Stimulated activated CD4-positive, alpha-beta T cell treated with anti-CD3 and anti-CD28 coated beads, Interleukin-2, amount 100 ng/mL, for 24 hours (primary cell): ENCODE data around the gene GPX6.
"Not testable (repeated sequence)": the region's sequence is repeated elsewhere in the genome, so short reads cannot be mapped to it uniquely, and the experiment has no call there.

Source experiments
- DNase-seq, 2 donors: peaks; one replicate each; pipeline ENCODE4 v3.0.0-alpha.2; 2020

The GPX6 gene

DNA sequence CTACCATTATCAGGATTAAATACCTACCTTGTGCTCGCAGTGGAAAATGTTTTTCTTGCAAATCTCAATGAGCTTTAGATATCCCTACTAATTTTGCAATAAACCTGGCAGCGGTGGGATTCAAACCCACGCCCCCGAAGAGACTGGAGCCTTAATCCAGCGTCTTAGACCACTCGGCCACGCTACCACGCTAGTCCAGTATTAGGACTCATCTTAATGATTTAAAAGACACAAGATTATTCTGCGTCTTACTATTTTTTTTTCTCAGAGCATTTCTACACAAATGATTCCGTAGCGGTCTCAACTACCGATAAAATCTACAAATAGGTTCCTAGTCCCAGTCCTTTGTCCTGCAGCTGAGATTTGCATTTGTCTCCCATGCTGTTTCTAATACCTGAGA, 37.1 kb downstream of the GPX6 start:
- no peak for DNase-seq

DNA sequence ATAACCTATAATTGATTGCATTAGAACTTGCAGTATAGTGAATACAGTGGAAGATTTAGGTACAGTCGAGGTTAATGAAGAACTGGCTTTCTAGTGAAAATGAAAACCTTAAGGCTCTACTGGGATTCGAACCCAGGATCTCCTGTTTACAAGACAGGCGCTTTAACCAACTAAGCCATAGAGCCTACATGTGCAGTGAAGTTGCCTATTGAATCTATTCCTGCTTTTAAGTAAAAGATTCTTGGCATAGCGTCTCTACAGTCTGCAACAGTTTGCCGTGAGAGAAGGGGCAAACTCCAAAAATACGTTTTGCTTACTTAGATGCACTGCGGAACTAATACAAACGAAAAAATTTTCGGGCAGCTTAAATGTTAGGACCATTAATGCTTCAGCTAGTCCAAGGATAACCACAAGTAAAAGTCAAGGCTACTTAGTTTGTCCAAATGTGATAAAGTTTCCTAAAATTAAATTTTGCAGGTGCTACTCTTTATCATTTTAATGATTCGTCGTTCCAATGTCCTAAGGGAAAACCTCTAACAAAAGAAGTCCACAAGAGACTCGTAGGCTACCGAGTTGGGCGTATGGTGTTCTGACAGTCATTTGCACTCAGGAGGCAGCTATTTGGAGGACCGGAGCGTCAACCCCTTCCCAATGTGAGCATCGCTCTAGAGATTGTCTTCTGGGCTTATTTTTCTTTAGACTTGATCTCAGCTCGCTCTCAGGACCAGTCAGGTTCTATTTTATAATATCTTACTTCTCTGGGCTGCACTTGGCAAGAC, 41.0 kb downstream of the GPX6 start:
- no peak for DNase-seq

DNA sequence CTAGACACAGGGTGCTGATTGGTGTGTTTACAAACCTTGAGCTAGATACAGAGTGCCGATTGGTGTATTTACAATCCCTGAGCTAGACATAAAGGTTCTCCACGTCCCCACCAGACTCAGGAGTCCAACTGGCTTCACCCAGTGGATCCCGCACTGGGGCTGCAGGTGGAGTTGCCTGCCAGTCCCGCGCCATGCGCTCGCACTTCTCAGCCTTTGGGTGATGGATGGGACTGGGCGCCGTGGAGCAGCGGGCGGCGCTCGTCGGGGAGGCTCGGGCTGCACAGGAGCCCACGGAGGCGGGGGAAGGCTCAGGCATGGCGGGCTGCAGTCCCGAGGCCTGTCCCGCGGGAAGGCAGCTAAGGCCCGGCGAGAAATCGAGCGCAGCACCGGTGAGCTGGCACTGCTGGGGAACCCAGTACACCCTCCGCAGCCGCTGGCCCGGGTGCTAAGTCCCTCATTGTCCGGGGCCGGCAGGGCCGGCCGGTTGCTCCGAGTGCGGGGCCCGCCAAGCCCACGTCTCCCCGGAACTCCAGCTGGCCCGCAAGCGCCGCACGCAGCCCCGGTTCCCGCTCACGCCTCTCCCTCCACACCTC, 46.3 kb downstream of the GPX6 start:
- not testable (repeated sequence) for DNase-seq

DNA sequence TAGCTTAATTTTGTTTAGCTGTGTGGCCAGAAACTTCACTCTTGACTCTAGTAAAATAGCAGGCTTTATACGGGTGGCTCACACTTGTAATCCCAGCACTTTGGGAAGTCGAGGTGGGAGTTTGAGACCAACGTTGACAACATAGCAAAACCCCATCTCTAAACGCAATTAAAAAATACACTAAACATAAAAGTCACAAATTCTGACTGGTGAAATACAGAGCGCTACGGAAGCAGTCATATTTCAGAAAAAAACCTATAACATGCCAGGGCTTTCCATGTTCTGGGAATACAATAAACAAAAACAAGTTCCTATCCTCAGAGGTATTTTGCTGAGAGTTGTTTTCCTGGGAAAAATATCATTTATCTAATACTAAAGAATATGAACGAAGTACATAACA, 47.5 kb downstream of the GPX6 start:
- DNase-seq = no peak

DNA sequence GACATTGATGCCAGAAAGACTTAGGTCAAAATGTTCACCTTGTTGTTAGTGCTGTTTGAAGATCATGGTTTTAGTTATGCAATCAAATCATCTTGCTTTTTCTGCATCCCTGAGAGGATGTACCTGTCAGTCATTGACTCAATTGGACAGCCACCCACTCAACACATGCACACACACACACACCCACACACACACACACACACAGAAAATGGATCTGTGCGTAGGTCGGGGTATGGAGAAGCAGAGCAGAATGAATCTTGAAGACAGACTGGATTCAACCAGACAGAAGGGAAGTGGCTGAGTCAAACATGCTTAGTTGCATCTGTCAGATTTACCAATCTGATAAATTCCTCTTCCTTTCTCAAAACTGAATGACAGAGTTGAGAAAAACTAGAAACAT, 53.2 kb downstream of the GPX6 start:
- DNase-seq = no peak

DNA sequence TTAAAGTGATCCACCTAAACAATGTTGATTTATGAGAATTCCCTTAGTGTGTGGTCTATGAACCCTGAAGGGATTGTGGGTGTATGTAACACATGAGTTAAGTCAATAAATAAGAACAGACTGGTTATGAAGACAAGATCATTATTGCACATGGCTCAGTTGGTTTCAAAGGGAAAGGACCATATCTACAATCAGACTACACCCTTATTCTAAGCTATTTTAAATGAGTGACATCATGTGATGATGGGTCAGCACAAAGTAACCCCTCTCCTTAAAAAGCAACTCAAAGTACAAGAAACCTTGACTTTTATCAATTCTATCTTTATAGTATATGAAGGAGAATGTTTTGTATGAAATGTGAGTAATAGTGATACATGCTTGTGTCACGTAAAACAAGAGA, 57.0 kb downstream of the GPX6 start:
- DNase-seq = no peak
